COLO829 (cell line): ENCODE results near the gene MIPEP.
"Not testable (repeated sequence)": the region's sequence is repeated elsewhere in the genome, so short reads cannot be mapped to it uniquely, and the experiment has no call there.

Experiments used
- DNase-seq: peaks from one replicate; pipeline ENCODE4 v3.0.0; 2012; ENCODE audit warnings: low spot score

Gene MIPEP

DNA sequence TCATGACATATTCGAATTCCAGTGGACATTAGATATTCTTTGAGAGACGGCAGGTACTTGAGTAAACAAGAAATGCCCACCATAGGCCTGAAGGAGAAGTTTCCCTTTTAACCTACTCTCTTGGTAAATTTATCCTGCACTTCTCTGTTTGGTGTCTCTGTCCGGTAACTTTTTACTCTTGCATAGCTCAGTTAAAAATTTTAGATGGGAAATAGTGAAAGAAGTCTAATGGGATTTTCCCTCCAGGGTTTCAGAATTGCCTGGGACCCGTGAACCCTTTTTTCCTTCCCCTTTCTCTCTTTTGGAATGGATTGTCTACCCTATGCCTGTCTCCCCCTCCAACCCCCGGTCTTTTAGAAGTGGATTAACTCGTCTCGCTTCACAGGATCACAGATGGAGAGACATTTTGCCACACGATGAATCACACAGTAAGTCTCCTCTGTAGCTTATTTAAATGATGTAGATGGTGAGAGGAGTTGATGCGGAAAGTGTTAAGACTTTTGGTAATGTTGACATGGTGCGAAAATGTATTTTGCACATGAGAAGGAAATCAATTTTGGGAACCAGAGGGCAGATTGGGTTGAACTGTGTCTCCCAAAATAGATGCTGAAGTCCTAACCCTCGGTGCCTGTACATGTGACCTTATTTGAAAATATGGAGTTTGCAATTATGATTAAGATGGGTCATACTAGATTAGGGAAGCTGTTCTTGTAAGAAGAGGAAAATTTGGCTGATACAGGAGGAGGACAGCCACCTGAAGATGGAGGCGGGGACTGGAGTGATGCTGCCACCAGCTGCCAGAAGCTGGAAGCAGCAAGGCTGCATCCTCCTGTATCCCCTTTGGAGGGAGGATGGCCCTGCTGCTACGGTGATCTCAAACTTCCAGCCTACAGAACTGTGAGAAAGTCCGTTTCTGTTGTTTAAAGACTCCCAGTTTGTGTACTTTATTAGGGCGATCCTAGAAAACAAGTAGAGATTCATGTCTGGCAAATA lies 711 bp upstream of the MIPEP start:
- peak; percentile 31 for DNase-seq

DNA sequence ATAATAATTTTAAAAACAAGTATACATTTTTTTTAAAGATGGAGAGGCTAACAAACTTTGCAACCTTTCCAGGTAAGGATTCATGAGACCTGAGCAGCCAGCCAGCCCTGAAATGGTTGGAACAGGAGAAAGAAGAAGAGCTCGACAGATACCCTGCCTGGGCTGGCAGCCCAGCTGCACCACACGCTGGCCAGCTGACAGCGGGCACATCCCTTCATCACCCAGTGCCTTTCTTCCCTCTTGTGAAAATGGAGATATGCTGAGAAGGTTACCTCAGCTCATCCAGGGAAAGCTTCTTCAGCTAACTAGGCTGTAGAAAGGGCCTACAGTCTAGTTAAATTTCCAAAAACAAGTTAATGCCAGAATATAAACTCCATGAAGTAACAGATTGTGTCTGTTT lies 4.8 kb downstream of the MIPEP start:
- DNase-seq = not testable (repeated sequence)

DNA sequence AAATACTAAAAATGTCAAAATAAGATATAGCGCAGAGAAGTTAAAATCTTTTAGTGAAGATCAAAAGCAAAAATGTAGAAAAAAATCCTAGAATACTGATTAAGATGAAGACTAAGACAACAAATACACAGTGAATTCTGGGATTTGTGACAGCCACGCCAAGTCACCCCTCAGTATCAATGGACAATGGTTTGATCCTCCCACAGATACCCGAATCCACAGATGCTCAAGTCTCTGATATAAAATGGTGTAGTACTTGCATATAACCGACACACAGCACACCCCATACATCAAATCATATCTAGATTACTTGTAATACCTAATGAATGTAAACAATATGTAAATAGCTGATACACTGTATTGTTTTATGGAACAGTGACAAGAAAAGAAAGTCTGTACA lies 5.9 kb downstream of the MIPEP start:
- no peak for DNase-seq

DNA sequence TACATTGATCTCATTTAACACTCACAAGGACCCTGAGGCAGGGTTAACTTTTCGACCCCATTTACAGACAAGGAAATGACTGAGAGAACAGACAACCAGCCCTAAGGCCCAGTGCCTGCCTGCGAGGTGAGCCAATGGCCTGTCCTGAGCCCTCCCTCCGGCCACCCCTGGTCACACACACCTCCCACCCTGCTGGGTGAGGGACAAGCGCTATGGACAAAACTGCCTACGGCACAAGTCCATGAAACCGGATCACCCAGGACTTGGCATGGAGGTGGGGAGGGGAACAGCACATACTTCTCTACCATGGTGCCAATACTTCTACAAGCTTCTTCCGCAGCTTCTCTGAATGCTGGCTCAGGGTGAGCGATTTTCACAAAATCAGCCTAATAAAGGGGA lies 7.8 kb downstream of the MIPEP start:
- DNase-seq = not testable (repeated sequence)

DNA sequence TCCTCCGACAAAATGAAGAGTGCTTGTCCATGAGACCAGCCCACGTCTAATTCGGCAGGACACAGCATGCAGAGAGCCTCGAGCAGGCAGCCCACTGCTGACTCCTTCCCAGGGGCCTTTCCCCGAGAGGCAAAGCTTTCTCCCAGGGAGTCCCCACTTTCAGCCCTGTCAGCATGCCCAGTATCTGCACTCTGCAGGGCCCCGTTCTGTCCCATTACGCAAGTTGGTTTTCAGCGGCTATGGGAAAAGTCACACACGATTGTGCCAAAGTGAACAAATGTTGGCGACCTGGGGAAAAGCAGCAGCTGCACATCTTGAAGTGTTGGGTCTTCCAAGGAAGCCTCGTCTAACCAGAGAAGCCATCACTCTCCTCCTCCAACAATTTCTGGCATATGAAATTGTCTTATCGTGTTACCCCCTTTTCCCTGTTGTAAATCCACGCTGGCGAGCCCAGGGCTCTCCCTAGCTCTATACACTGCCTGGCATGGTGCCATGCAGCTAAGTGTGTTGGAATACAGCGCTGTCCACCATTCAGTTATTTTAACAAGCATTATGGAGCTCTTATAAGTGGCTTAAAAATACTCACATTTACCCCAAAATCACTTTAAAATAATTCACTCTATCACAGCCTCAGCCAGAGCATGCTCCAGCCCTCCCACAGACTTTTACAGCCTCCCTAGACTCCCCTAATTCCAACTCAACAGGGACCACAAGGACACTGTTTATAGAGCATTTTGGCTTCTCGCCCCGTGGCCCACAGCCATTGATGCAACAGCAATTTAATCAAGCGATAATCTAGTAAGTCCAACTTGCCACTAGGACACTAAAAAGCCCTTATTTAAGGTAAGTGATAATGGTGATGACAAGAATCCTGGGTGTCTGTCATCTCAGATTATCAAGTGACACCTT lies 8.5 kb downstream of the MIPEP start:
- not testable (repeated sequence) for DNase-seq

DNA sequence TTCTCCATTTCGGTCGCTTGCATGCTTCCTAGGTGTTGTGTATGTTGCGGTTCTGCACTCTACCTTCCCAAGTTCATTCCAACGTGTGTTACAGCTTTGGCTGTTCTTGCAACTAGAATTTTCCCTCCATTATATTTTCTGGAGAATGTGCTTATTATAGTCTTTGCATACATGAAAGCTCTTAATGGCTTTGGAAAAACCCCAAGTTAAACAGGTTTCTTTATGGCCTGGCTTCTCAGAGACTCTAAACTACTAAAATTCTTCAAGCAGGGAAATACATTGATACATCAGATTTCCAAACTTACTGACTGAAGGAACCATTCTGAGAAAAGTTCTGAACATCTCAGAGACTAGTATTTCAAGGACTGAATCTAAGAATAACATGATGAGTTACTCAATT lies 11.9 kb downstream of the MIPEP start:
- no peak for DNase-seq

DNA sequence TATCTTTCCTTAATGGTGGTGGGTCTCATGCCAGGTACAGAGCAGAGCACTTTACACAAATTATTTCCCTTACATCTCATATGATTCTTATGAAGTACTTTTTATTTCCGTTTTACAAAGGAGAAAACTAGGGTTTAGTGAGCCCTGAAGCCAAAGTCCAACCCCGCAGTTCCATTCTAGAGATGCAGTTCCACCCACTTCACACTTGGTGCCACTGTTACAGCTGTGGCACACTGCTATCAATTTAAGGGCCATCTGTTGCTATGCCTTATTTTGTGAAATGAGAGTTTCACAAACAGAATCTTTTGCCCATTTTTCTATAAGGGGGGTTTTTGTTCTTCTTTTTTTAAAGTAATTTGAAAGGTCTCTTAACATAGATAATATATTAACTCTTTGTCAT lies 12.9 kb downstream of the MIPEP start:
- DNase-seq = peak; percentile 30

DNA sequence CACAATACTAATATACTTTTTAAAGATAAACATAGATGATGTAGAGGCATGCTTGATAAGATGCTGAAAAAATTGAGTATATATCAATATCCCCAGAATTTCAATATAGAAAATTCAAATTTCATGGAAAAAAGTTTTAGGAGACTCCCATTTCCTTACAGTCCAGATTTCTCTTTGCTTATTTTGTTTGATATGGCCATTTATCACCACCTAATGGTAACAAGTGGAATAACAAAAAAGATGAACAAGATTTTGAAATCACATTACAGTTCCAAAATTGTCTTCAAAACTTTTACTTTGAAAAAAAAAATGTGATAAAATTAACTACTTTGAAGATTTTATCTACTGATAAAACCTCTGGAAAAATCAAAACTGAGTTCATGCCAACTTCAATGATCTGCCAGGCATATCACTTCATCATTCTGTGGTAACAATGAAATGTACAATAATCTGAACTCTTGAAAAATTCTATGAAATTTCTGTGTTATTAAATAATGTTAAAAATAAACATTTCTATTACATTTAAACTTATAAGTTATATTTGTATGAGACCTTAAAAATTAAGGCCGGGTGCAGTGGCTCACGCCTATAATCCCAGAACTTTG lies 17.5 kb downstream of the MIPEP start:
- peak; percentile 70 for DNase-seq

DNA sequence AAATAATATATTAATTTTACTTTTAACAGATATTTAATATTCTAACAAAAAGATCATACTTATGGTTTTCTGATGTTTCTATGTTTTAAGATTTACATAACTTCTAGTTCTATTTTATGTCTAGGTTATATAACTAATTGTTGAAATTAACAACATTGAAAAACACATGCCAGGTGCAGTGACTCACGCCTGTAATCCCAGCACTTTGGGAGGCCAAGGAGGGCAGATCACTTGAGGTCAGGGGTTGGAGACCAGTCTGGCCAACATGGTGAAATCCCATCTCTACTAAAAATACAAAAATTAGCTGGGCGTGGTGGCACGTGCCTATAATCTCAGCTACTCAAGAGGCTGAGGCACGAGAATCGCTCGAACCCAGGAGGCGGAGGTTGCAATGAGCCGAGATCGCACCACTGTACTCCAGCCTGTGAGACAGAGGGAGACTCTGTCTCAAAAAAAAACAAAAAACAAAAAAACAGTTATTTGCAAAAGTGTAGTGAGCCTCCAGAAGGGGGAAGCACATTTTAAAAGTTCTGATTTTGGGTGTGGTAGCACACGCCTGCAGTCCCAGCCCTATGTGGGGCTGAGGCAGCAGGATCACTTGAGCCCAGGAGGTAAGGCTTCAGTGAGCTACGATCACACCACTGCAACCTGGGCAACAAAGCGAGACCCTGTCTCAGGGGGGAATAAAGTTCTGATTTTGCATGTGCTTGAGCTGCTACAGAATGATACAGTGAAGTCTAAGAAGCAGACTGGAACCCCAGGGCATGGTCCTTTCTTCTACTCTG lies 18.7 kb downstream of the MIPEP start:
- DNase-seq = no peak

DNA sequence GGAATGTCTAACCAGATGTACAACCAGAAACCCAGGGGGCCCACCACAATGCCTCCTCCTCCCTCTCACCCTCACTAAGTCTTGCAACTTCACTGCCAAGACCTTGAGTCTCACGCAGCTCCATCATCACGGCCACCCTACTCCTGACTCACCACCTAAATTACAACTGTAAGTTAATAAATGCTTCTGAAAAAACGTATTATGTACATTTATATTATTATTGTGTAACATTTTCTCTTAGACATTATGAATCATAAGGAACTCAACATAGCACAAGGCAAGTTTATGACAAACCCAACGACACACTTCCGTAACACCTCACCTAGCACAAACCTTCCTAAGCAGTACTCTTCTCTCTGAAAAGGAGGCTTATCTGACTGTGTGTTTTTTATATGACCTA lies 20.7 kb downstream of the MIPEP start:
- no peak for DNase-seq

DNA sequence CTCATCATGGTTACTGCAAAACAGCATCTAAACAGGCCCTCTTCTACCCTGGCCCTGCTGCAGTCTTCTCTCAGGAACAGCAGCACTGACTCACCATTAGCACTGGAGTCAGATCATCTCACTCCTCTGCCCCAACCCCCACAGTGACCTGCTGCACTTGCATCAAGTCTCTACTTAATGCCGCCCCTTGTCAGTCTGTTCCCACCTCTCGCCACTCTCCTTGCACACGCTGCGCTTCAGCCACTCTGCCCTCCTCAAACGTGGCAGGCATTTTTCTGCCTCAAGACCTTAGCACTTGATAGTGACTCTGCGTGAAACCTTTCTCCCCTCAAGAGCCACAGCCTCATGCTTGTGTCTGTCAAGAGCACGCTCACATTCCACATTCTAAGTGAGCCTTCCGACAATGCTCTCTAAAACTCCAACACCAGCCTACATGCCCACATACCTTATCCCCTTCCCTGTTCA lies 22.1 kb downstream of the MIPEP start:
- DNase-seq = no peak

DNA sequence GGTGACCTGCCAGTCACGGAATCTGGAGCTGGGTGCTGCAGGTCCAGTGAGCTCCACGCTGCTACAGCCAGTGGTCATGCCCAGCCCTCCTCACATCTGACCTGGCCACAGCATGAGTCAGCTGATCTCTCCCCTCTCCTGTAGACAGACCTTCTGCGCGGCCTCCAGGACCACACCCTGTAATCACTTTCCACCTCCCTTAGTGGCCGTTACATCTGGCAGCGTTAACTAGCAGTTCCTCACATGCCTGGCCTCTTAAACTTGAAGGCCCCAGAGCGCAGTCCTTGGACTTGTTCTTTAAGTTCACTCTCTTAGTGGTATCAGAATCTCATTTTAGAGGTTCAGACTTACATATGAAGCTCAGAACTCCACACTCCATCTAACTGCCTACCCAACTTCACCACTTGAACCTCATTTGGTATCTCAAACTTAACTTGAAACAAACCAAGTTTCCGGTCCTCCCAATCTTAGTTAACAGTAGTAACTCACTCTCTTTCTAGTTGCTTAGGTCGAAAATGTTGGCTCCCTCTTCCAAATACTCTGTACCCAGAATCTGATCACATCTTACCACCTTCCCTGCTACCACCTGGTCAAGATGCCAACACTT lies 22.7 kb downstream of the MIPEP start:
- no peak for DNase-seq

DNA sequence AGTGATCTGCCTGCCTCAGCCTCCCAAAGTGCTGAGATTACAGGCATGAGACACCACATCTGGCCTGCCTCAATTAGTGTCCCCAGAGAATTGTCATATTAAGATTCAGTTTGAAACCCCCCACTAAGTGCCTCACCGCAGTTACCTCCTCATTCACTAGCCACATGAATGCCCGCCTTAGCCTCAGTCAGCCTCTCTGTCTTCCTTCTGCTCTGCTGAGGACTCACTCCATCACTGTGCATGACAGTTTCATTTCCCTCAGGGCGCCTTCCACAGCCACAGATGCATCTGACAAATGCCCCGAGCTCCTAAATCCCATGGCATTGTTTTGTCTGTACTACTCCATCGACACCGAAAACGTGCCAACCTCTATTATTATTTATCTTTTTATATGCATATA lies 23.3 kb downstream of the MIPEP start:
- no peak for DNase-seq

DNA sequence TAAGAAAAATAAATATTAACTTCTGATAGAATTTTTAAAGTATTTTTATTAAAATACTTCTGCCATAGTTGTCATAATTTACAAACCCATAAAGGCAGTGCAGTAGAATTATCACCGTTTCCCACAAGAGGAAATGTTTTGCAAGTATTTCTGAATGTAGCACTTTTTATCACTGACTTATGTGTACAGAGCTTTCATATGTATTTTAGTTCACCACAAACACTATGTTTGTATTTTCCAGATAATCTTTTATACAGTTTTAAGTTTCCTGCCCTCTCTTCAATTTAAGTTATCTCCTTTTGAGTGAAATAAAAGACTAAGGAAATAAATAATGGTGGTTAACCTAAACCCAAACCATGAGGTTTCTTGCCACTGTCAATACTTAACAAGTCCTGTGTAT lies 24.2 kb downstream of the MIPEP start:
- DNase-seq = no peak

DNA sequence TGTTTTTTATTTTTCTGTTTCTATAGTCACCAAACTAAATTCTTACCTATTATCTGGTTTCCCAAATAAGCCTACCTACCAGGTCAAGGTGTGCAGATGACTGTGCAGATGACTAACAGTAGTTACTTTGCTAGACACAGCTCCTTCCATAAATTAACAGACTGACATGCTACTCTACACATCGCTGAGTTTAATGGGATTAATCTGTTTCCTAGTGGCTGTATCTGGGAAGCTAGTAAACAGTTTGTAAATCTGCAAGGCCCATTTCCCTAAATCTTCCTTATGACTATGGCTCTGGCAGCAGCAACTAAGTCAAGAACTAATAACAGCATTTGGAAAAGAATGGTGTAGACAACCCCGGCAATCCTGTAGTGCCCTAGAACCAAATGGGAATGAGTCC lies 27.9 kb downstream of the MIPEP start:
- DNase-seq = no peak

DNA sequence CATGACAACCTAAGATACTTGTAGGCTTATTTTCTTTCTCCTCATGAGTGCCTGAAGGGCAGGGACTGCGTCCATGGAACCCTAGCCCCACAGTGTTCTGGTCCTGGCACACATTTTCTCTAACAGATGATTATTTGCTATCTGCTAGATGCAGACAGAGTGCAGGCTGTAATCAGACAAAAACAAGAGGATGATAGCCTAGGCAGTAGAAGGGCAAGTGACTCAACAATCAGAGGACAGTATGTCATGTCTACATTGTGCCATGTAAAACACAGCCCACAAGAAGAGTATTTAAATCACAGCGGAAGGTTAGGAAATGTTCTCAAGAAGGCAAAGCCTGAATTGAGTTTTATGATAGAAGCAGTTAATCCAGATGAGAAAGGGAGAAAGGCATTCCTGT lies 29.3 kb downstream of the MIPEP start:
- DNase-seq = no peak

DNA sequence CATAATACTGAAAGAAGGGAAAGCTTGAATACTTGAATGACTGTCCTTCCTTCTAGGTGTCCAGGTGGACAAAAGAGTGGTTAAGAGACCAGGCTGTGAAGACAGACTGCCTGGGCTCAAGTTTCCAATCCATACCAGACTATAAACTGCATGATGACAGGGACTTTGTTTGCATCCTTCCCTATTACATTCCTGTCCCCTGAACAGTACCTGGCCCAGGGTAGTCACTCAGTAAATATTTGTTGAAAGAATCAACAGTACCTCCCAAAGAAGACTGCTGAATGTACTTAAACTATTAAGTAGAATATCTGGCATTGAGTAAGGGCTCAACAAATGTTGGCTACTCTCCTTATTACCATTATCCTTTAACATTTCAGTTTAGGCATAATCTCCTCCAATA lies 29.7 kb downstream of the MIPEP start:
- no peak for DNase-seq

DNA sequence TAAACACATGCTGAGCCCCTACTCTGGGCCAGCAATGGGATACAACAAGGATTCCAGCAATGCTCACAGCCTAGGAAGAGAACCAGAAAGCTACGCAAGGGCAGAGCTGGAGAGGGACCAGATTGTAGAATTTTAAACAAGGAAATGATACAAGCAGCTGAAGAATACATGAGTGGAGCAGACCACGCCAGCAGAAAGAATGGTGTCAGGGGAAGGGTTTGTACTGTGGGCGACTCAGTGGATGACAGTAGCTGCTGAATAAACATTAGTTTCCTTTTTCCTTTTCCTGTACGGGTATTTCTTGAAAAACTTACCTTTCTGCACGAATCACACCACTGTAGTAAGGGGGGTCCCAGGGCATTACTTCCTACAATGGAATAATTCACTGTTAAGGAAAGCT lies 30.7 kb downstream of the MIPEP start:
- no peak for DNase-seq

DNA sequence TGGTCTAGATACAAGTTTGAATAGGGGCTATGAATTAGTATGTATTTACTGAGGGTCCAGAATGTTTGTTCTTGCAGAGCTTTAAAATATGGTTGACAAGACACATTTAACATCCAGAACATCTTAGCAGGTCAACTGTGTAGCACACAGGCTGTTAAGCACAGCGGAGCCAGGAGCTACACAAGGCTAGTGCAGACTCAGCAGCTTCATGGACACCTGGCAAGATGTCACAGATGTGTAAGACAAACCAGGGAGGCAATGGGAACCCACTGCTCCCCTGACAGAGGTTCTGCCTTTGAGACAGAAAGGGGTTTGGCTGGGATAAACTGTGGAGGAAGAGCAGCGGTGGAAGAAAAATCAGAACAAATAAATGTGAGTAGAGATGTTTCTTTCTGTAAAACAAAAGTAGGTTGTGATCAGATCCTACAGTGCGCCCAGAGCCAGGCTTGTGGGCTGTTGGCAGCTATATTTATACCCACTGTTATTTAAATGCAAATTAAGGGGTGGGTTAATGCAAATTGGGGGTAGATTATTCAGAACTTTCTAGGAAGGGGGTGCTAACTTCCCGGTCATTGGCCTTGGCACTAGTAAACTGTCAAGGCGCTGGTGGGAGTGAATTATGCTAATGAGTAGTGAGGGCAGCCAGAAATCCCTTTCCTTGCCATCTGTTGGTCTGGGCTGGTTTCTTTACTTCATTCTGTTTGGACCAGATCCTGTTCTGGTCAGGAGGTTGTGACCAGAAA lies 33.0 kb downstream of the MIPEP start:
- DNase-seq = no peak

DNA sequence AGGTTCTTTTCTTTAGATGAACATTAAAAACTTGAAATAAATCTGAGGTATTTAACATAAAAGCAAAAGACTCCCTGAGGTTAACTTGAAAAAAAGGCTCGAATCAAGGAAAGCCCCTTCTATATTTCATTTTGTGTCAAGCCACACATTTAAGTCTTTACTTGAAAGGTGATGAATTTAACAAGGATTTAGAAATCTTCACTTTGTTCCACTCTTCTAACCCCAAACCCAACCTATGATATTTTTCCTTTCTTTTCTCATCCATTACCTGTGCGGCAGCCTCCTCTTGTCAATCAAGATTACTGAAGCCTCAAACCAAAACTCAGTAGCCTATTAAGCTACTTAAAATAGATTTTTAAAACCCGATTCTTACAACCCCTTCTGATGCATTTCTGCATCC lies 33.8 kb downstream of the MIPEP start:
- no peak for DNase-seq
